Stimulated activated CD8-positive, alpha-beta memory T cell treated with anti-CD3 and anti-CD28 coated beads, Interleukin-7, amount 100 ng/mL, for 24 hours (primary cell): ENCODE data around the gene LEF1.

Source experiments
- DNase-seq: peaks from one replicate; pipeline ENCODE4 v3.0.0-alpha.2; 2020; ENCODE audit warnings: low read depth

Gene LEF1

DNA sequence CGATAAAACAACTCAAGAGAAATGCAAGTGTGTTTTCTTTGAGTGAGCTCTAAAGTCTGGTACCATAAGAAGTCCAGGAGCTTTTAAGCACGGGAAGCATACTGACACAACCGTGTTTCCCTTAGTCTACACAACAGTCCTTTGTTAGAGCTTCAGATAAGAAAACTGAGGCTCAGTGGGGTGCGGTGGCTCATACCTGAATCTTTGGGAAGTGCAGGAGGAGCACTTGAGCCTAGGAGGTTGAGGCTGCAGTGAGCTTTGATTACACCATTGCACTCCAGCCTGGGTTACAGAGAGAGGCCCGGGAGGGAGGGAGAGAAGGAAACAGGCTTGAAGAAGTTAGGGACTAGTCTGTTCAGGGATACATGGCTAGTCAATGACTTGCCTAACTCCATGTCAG, 21.9 kb downstream of the LEF1 start:
- no peak for DNase-seq

DNA sequence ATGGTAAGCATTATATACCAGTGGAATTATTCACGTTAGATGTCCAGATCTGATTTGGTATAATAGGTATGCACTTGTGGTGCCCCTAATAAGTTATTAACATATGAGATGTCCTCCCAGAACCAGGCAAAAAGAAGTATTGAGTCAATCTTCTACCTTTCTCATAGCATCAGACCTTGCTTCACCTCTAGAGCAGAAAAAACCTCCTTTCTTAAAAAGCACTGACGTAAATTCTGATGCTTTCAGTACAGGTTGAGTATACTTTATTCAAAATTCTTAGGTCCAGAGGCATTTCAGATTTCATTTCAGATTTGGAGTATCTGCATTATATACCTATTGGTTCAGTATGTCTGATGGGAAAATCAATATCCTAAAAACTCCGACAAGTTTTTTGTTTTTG, 22.4 kb downstream of the LEF1 start:
- DNase-seq, result no peak

- DNase-seq, result no peak
Observed at GRCh38 chr4:108144451-108144850, 24.3 kb downstream of the LEF1 start.

DNA sequence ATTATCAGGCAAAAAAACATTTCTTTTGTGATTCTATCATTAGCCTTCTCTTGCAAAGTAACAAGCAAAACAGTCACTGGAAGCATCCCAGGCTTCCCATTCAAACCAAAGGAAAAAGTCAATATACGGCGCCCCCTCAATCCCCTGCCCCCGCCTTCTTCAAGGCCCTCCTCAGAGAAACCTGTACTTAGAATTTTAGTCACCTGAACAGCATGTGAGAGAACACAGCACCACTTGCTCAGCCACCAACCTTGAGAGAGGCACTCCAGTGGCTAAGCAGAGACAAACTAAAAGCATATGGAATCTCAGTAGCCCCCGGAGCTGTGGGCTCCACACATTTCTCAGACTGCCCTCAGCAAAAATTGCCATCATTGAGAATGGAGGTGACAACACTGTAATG, 25.2 kb downstream of the LEF1 start:
- DNase-seq, result no peak

DNA sequence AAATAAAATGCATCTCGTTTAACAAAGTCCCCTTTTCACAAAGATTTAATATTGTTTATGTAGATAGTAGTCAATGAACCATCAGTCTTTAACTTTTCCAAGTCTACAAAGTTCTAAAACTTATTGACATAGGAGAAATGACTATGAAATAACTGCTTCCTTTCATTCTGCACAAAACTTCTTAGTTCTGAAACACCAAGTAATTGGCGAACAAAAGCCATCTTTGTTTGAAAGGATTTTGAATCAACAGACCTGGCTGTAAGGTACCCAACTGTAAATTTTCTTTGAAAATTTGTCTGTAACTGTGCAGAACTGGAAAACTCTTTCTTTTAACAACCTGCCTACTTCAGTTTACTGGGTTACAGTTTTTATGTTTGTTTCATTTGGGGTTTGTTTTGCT, 25.9 kb downstream of the LEF1 start:
- DNase-seq, result no peak

DNA sequence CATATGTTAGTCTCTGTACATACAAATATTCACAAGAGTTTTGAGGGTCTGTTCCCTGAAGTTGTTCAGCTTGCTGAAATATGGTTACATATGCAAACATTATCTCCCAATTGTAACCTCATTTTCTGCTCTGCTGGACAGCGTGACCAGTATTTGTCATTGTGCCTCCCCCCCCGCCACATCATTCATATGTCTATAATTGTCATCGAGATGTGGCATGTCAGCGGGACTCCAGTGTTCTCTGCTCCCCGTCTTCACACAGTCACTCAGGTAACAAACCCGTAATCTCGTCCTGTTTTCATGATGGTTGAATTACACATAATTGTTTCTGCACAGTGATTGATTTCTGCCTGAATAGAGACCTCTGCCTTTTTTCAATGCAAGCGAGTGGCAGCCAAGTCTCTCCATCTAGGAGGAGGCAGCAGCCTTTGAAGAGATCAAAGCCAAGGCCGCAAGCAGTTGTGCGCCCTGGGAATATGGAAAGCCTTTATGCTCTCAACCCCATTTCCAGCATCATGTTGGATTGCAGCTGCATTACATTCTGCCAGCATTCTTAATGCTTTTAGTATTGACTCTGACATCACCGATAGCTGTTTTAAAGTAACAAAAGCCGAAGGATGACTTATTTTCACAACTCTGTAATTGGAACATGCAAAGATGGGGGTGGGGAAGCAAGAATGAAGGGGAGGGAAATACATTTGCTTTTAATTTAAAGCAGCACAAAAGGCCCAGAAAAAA, 27.4 kb downstream of the LEF1 start:
- no peak for DNase-seq

GRCh38 chr4:108140328-108140727, 28.4 kb downstream of the LEF1 start:
- DNase-seq, result no peak

- DNase-seq, result no peak
Observed at GRCh38 chr4:108139089-108139488, 29.6 kb downstream of the LEF1 start.

DNA sequence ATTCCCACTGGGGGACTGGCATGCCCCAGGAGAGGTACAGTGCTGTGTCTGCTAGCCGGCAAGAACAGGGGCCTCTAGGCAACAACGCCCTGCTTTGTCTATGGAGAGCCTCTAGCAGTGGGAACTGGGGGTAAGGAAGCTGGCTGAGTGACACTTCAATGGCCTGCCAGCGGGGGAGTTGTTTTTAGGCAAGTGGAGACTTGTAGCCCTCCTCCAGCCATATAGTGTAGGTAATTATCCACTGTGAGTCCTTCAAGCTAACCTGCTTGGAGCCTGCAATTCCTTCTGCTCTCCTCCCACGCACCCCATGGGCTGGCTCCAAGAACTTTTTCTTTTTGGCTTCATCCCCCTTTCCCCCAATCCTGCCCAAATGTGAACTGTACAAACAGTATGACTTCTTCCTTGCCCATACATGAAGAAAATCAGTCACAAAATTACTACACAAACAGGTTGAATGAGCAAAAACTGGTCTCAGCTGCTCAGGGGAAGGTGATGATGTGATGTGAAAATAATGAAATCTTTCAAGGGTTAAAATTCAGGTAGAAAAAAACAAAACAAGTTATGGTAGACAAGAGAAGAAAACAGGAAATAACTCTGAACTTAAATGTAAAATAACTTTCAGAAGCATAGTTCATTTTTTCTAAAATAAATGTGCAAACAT, 33.1 kb downstream of the LEF1 start:
- DNase-seq, result no peak

- no peak for DNase-seq
Observed at GRCh38 chr4:108130955-108131354, 37.8 kb downstream of the LEF1 start.

DNA sequence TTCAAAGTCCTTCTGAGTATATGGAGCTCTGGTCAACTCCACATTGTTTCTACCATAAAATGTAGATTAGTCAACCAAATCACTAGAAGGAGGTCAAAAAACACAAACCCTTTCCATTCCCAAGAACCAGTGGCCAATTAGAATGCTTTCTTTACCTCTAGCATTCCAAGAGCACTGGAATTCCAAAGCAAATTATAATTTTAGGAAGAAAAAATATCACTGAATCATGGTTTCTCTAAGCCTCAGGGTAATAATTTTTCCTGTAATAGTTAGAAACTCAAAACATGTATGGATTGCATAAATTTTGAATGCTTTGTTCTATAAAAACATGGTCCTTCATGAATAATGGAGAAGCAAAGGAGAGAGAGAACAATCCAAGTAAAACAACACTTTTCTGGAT, 39.5 kb downstream of the LEF1 start:
- no peak for DNase-seq

GRCh38 chr4:108126806-108127205, 41.9 kb downstream of the LEF1 start:
- DNase-seq, result no peak

DNA sequence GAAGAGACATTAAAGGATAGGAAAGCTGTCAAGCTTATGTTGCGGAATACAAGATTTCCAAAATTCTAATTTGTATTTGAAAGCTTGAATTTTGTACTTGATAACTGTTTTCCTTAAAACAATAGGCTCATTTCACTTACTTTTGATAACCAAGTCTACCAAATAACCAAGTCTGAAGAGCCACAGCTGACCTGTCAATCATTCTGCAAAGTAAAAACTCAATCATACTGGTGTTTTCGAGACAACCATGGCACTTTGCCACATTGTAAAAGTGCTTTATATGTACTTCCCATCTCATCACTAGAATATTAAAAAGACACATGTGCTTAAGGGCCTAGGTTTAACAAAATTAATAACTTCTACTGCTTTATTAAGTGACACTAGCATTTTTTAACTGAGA, 47.9 kb downstream of the LEF1 start:
- DNase-seq, result no peak

- no peak for DNase-seq
Observed at GRCh38 chr4:108119199-108119800, 49.4 kb downstream of the LEF1 start.

GRCh38 chr4:108118505-108118904, 50.2 kb downstream of the LEF1 start:
- no peak for DNase-seq

GRCh38 chr4:108117418-108118182, 51.1 kb downstream of the LEF1 start:
- DNase-seq, result no peak

GRCh38 chr4:108116423-108117168, 52.1 kb downstream of the LEF1 start:
- no peak for DNase-seq

DNA sequence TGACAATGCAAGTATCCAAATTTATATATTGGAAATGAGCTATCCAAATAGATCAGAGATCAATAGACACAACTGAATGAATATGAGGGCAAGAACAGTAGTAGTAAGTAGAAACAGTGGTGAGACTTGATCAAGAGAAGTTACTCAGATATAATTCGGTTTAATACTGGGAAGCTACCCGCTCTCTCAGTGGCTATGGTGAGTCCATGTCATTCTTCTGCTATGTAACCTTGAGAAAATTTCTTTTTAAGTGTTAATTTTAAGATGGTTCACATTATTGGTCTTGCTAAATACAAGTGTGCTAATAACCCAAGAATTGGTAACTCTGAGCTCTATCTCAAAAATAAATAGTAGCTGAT, 53.6 kb downstream of the LEF1 start:
- no peak for DNase-seq

GRCh38 chr4:108114503-108114902, 54.2 kb downstream of the LEF1 start:
- no peak for DNase-seq

- DNase-seq, result no peak
Observed at GRCh38 chr4:108113229-108113628, 55.5 kb downstream of the LEF1 start.

DNA sequence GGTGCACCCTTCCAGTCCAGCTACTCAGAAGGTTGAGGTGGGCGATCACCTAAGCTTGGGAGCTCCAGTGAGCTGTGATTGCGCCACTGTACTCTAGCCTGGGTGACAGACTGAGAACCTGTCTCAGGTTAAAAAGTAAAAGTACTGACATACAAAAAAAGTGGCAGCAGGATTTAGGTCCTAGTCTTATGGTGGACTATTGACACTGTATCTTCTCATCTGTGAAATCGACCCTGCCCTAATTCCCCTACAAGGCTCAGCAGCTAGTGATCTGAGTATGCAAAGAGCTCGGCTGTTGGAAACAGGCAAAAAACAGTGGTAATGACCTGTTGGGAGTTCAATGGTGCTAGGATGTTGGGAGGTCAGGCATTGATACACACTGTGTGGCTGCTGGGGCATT, 57.0 kb downstream of the LEF1 start:
- DNase-seq, result no peak

GRCh38 chr4:108110450-108110849, 58.3 kb downstream of the LEF1 start:
- no peak for DNase-seq
